NT2/D1 (cell line): Measurements from ENCODE around the gene CRLF1.

Experiments used
- SUZ12 ChIP-seq: IDR thresholded peaks from 2 replicates; pipeline ENCODE4 v1.6.1; 2011; ENCODE audit not compliant: insufficient read length, insufficient read depth; ENCODE audit errors: extremely low read depth
- YY1 ChIP-seq: IDR thresholded peaks from 2 replicates; pipeline ENCODE4 v1.6.1; 2011; ENCODE audit not compliant: insufficient read length, insufficient read depth

- TF ChIP-seq SUZ12 = no peak
- TF ChIP-seq YY1 = no peak
Measured at GRCh38 chr19:18651733-18652132, 45.1 kb upstream of the CRLF1 start.
